ENCODE data around the gene LCN15. TPM values are rescaled to one million over a fixed set of nuclear protein-coding genes. Genes with fewer than 3 reads are reported as not detected.

Gene LCN15
- polyA plus RNA-seq, 3 donors: not detected

DNA sequence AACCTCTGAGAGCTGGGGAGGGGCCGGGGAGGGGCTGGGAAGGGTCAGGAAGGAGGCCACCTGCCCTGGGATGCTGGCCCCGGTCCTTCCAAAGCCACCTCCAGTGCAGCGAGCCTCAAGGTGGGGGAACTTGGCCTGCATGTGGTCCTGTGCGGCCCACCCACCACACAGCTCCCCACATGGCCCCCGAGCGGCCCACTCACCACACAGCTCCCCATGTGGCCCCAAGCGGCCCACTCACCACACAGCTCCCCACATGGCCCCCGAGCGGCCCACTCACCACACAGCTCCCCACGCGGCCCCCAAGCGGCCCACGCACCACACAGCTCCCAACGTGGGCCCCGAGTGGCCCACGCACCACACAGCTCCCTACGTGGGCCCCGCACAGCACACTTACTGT lies 19.5 kb downstream of the LCN15 start:
- Histone ChIP-seq H3K79me2 (ENCODE audit: insufficient read depth, low read length) (no peaks in the 10 kb centered on the region), H3K36me3 (replicated peaks in 1 of 2; ENCODE audit: control insufficient read depth in 1 of 2, insufficient read depth in 2 of 2, low read length in 2 of 2) (no peaks in the 10 kb centered on the region), H3K9ac (ENCODE audit: insufficient read depth, low read length, poor library complexity, severe bottlenecking) (no peak overlapping the region), H4K20me1 (ENCODE audit: insufficient read depth, low read length) (no peaks in the 10 kb centered on the region), H2AFZ (ENCODE audit: insufficient read depth, low read depth, low read length, poor library complexity, severe bottlenecking) (no peak overlapping the region), H3K9me3 (replicated peaks in 1 of 2; ENCODE audit: control insufficient read depth in 1 of 2, insufficient read depth in 1 of 2, low read length in 2 of 2) (no peaks in the 10 kb centered on the region), H3K27me3 (ENCODE audit: control insufficient read depth in 2 of 2, insufficient read depth in 2 of 2, low read length in 2 of 2) (peaks cover 5 to 24% of the 10 kb centered on the region in 2 donors), H3K4me3 (replicated peaks in 1 of 3; ENCODE audit: low read depth in 2 of 3, low read length in 3 of 3) (no peak overlapping the region), H3K4me2 (replicated peaks; ENCODE audit: extremely low read depth, low read length, poor library complexity, severe bottlenecking) (no peak overlapping the region), H3K4me1 (ENCODE audit: control insufficient read depth in 1 of 2, insufficient read depth in 2 of 2, low read length in 2 of 2) (no peaks in the 10 kb centered on the region), H3K27ac (ENCODE audit: low read depth in 1 of 2, low read length in 2 of 2) (no peak overlapping the region)
- Mint-ChIP-seq H3K4me3 (no peak overlapping the region), H3K9me3 (no peaks in the 10 kb centered on the region), H3K4me1 (peaks cover 5% of the 10 kb centered on the region), H3K27ac (no peak overlapping the region), H3K36me3 (no peaks in the 10 kb centered on the region), H3K27me3 (ENCODE audit: low read depth in 3 of 3) (peaks cover 18 to 55% (median 33%) of the 10 kb centered on the region in 3 donors)
- 90% methylated on average over 7 of the region's 18 CpGs for WGBS (ENCODE audit: insufficient coverage)
- DNase-seq: no peak
- intact Hi-C loops (cut with micrococcal nuclease): no loop called here
- TF ChIP-seq, protein P1, sequence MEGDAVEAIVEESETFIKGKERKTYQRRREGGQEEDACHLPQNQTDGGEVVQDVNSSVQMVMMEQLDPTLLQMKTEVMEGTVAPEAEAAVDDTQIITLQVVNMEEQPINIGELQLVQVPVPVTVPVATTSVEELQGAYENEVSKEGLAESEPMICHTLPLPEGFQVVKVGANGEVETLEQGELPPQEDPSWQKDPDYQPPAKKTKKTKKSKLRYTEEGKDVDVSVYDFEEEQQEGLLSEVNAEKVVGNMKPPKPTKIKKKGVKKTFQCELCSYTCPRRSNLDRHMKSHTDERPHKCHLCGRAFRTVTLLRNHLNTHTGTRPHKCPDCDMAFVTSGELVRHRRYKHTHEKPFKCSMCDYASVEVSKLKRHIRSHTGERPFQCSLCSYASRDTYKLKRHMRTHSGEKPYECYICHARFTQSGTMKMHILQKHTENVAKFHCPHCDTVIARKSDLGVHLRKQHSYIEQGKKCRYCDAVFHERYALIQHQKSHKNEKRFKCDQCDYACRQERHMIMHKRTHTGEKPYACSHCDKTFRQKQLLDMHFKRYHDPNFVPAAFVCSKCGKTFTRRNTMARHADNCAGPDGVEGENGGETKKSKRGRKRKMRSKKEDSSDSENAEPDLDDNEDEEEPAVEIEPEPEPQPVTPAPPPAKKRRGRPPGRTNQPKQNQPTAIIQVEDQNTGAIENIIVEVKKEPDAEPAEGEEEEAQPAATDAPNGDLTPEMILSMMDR (IDR thresholded peaks at IDR 0.05): no peak

DNA sequence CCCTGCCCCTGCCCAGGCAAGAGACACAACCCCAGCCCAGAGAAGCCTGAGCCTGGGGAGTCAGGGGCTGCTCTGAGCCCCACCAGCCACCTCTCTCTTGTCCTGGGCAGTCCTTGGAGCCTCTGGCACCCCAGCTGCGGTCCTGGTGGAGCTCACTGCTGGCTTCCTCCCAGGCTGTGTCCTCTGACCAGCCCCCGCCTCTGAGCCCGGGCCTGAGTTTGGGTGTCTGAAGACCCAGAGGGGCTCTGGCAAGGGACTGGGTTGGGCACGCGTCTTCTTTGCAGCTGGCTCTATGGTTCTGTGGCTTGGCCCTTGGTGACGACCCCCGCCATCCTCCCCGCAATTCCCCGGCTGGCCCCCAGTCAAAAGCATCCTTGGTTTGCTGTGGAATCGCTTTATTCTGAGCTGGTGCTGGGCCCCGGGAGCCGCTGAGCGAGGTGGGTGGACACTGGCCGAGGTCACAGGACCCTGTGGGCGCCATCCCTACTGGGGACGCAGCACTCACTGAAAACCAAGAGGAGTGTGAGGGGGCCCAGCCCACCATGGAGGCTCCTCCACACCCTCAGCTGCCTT lies 20.6 kb downstream of the LCN15 start:
- TF ChIP-seq, protein P1 (IDR thresholded peaks at IDR 0.05): no peak
- H3K27me3 Mint-ChIP-seq (ENCODE audit: low read depth in 3 of 3): peaks cover 16 to 52% (median 38%) of the 10 kb centered on the region in 3 donors

More for the DNA sequence above, 20.6 kb downstream of the LCN15 start:
- H3K27ac ChIP-seq (ENCODE audit: low read depth in 1 of 2, low read length in 2 of 2): no peak overlapping the region
- Mint-ChIP-seq H3K36me3 (no peaks in the 10 kb centered on the region), H3K9me3 (no peaks in the 10 kb centered on the region), H3K4me3 (no peak overlapping the region), H3K27ac (no peak overlapping the region), H3K4me1 (no peaks in the 10 kb centered on the region)
- H3K9me3 ChIP-seq (replicated peaks in 1 of 2; ENCODE audit: control insufficient read depth in 1 of 2, insufficient read depth in 1 of 2, low read length in 2 of 2): no peaks in the 10 kb centered on the region
- H2AFZ ChIP-seq (ENCODE audit: insufficient read depth, low read depth, low read length, poor library complexity, severe bottlenecking): no peak overlapping the region
- no peak overlapping the region for H3K4me3 ChIP-seq (replicated peaks in 1 of 3; ENCODE audit: low read depth in 2 of 3, low read length in 3 of 3)
- intact Hi-C loops (cut with micrococcal nuclease): no loop called here
- H3K4me2 ChIP-seq (replicated peaks; ENCODE audit: extremely low read depth, low read length, poor library complexity, severe bottlenecking): no peak overlapping the region
- peaks cover 5 to 24% of the 10 kb centered on the region in 2 donors for H3K27me3 ChIP-seq (ENCODE audit: control insufficient read depth in 2 of 2, insufficient read depth in 2 of 2, low read length in 2 of 2)
- no peaks in the 10 kb centered on the region for H4K20me1 ChIP-seq (ENCODE audit: insufficient read depth, low read length)
- H3K9ac ChIP-seq (ENCODE audit: insufficient read depth, low read length, poor library complexity, severe bottlenecking): no peak overlapping the region
- DNase-seq: no peak
- H3K79me2 ChIP-seq (ENCODE audit: insufficient read depth, low read length): no peaks in the 10 kb centered on the region
- H3K4me1 ChIP-seq (ENCODE audit: control insufficient read depth in 1 of 2, insufficient read depth in 2 of 2, low read length in 2 of 2): no peaks in the 10 kb centered on the region
- no peaks in the 10 kb centered on the region for H3K36me3 ChIP-seq (replicated peaks in 1 of 2; ENCODE audit: control insufficient read depth in 1 of 2, insufficient read depth in 2 of 2, low read length in 2 of 2)
- WGBS (ENCODE audit: insufficient coverage): 91% methylated on average over 16 of the region's 16 CpGs
